ENCODE measurements around the gene LAIR1.

LAIR1 gene

DNA sequence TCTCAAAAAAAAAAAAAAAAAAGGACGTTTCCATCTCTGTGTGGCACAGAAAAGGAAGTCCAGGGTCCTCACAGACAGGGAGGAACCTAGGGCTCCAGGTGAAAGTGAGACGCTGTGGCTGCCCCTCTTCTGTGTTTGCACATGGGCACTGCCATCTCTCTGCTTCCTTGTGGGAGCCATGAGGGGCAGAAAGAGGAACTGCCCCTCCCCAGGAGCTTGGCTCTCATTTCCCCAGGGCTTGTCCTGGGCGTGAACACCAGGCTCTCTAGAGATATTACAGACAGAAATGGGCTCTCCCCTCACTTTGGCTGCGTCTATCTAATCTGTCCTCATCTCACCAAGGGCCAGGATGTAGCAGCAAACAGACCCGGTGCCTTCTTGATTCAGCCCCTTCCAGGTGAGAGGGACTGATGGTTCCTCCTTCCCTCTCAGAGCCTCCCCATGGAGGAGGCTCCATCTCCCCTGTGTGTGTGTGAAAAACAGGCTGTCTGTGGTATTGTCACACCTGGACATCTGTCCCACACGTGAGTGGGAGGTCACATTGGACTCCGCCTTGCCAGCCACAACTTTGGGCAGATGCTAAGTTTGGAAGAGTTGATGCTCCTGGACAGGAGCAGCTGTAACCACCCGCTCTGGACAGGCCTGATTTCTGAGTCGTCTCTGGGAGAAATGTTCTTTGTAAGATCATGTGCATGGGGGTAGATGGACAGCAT lies 24.9 kb downstream of the LAIR1 start:
- Histone ChIP-seq H3K4me3 (ENCODE audit: insufficient read length, low read depth) (no peak overlapping the region), H3K9ac (ENCODE audit: insufficient read length, low read depth) (no peak overlapping the region), H3K36me3 (ENCODE audit: insufficient read depth, insufficient read length, low read length) (no peaks in the 10 kb centered on the region), H3K9me3 (ENCODE audit: insufficient read depth, low read length) (no peaks in the 10 kb centered on the region), H3K27me3 (ENCODE audit: insufficient read depth, insufficient read length) (no peaks in the 10 kb centered on the region), H3K4me1 (ENCODE audit: insufficient read depth, insufficient read length) (no peaks in the 10 kb centered on the region)
- DNase-seq (ENCODE audit: low read depth, low spot score): no peak
- no peak for TF ChIP-seq ZNF274 (IDR thresholded peaks at IDR 0.05; ENCODE audit: low read depth, low read length)
- TF ChIP-seq YY1 (IDR thresholded peaks at IDR 0.05; ENCODE audit: insufficient read depth, insufficient read length): no peak
- TF ChIP-seq SUZ12 (IDR thresholded peaks at IDR 0.05; ENCODE audit: extremely low read depth, insufficient read depth, insufficient read length): no peak

DNA sequence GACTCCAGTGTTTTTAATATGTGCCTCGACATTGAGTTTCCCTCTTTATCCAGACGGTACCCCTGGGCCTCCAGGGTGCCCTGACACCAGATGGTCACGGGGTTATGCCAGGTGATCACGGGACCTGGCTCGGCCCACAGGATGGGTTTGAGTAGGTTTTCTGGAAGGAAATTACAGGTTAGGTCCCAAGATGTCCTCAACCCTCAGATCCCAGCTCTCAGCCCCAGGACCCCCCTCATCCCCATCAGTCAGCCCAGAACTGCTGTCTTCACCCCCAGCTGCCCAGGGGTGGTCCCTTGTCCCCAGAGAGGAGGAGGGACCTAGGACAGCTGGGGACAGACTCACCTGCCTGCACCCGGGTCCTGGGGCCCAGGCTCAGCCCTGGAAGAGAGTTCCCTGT lies 26.2 kb downstream of the LAIR1 start:
- no peaks in the 10 kb centered on the region for H3K27me3 ChIP-seq (ENCODE audit: insufficient read depth, insufficient read length)
- no peak overlapping the region for H3K9ac ChIP-seq (ENCODE audit: insufficient read length, low read depth)
- DNase-seq (ENCODE audit: low read depth, low spot score): no peak
- TF ChIP-seq YY1 (IDR thresholded peaks at IDR 0.05; ENCODE audit: insufficient read depth, insufficient read length) (no peak), ZNF274 (IDR thresholded peaks at IDR 0.05; ENCODE audit: low read depth, low read length) (no peak), SUZ12 (IDR thresholded peaks at IDR 0.05; ENCODE audit: extremely low read depth, insufficient read depth, insufficient read length) (no peak)
- no peaks in the 10 kb centered on the region for H3K36me3 ChIP-seq (ENCODE audit: insufficient read depth, insufficient read length, low read length)
- H3K9me3 ChIP-seq (ENCODE audit: insufficient read depth, low read length): no peaks in the 10 kb centered on the region
- H3K4me1 ChIP-seq (ENCODE audit: insufficient read depth, insufficient read length): no peaks in the 10 kb centered on the region
- no peak overlapping the region for H3K4me3 ChIP-seq (ENCODE audit: insufficient read length, low read depth)

DNA sequence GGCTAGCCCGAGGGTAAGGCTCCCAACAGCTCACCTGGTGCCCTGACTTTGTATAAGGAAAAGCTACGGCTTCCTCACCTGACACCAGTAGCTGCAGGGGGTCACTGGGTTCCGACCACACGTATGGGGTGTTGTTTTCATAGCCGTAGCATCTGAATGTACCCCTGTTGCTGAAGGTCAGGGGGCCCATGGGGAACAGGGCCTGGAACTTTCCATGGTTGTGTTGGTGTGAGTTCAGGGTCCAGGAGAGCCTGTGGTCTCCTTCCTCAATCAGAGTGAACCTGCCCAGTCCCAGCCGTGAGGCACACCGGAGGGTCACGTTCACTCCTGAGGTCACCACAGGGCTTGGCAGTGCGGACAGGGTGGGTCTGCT lies 26.9 kb downstream of the LAIR1 start:
- no peaks in the 10 kb centered on the region for H3K27me3 ChIP-seq (ENCODE audit: insufficient read depth, insufficient read length)

DNA sequence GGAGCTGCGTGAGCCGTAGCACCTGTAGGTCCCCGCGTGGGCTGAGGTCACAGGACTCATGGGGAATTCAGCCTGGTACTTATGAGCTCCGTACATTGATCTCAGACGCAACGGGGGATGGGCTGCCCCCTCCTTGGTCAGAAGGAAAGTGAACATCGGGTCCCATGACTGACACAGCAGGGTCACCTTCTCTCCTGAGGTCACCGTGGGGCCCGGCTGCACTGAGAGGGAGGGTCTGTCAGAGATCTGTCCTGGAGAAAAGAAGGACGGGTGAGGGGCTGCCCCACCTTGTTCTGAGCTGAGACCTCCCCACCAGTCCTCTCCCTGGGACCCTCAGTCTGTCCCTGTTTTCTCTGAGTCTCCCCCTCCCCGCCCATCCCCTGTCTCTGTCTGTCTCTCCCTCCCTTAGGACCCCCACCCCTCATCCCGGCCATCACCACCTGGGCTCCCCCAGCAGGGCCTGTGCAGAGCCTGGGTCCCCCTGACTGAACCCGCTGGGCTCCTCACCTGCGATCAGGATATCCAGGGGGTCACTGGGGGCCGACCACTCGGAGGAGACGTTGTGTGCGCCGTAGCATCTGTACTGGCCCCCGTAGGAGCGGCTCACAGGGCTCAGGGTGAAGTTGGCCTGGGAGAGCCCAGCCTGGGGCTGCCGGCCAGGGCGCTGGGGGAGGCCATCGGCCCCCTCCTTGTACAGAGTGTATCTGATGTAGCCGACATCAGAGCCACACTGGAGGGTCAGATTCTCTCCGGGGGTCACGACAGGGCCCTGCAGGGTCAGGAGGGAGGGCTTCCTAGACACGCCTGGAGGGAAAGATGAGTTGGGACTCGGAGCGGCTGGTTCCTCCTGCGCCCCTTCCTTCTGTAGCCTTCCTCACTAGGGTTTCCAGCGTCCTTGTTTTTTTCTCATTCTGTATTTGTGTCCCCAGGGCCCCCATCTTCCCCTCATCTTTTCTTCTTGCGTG lies 27.6 kb downstream of the LAIR1 start:
- H3K9me3 ChIP-seq (ENCODE audit: insufficient read depth, low read length): no peaks in the 10 kb centered on the region
- no peaks in the 10 kb centered on the region for H3K4me1 ChIP-seq (ENCODE audit: insufficient read depth, insufficient read length)
- H3K27me3 ChIP-seq (ENCODE audit: insufficient read depth, insufficient read length): no peaks in the 10 kb centered on the region
- TF ChIP-seq SUZ12 (IDR thresholded peaks at IDR 0.05; ENCODE audit: extremely low read depth, insufficient read depth, insufficient read length) (no peak), ZNF274 (IDR thresholded peaks at IDR 0.05; ENCODE audit: low read depth, low read length) (no peak), YY1 (IDR thresholded peaks at IDR 0.05; ENCODE audit: insufficient read depth, insufficient read length) (no peak)
- H3K36me3 ChIP-seq (ENCODE audit: insufficient read depth, insufficient read length, low read length): no peaks in the 10 kb centered on the region
- H3K9ac ChIP-seq (ENCODE audit: insufficient read length, low read depth): no peak overlapping the region
- no peak overlapping the region for H3K4me3 ChIP-seq (ENCODE audit: insufficient read length, low read depth)
- DNase-seq (ENCODE audit: low read depth, low spot score): no peak

More for the DNA sequence above, 26.9 kb downstream of the LAIR1 start:
- no peaks in the 10 kb centered on the region for H3K9me3 ChIP-seq (ENCODE audit: insufficient read depth, low read length)
- H3K9ac ChIP-seq (ENCODE audit: insufficient read length, low read depth): no peak overlapping the region
- no peak overlapping the region for H3K4me3 ChIP-seq (ENCODE audit: insufficient read length, low read depth)
- no peaks in the 10 kb centered on the region for H3K4me1 ChIP-seq (ENCODE audit: insufficient read depth, insufficient read length)
- no peak for DNase-seq (ENCODE audit: low read depth, low spot score)
- H3K36me3 ChIP-seq (ENCODE audit: insufficient read depth, insufficient read length, low read length): no peaks in the 10 kb centered on the region
- no peak for TF ChIP-seq SUZ12 (IDR thresholded peaks at IDR 0.05; ENCODE audit: extremely low read depth, insufficient read depth, insufficient read length)
- no peak for TF ChIP-seq YY1 (IDR thresholded peaks at IDR 0.05; ENCODE audit: insufficient read depth, insufficient read length)
- TF ChIP-seq ZNF274 (IDR thresholded peaks at IDR 0.05; ENCODE audit: low read depth, low read length): no peak

DNA sequence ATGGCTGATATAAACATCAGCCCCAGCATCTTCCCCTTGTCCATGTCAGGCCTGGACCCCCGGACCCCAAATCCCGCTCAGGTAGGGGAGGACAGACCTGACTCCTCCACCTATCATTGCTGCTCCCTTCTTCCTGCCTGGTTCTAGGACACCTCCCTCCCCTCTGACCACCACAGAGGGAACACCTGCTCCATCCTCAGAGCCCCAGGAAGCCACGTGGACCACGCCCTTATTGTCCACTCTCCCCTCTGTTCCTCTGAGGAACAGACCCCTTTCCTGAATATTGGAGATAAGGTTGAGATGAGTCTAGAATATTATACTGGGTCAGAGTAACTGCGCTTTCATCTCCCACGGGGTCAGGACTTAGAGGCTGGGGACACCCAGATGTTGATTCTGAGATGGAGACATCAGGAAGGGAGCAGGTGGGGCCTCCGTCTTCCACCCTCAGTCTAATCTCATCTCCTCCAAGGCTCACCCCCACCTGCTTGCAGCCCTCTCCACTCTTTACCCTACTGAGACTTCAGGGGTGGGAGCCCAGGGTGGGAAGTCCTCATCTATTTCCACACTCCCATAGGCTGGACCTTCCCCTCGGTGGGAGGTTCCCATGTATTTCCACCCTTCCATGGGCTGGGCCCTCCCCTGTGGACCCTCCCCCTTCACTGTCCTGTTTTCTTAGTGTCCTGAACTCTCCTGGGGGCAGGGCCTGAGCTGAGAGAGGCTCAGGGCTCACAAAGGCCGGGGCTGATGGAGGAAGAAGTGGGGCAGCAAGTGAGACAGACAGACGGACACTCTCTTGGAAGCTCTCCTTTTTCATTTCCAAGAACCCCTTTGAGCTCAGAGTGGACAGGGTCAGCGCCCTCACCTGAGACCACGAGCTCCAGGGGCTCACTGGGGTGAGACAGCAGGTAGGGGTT lies 28.5 kb downstream of the LAIR1 start:
- no peak overlapping the region for H3K9ac ChIP-seq (ENCODE audit: insufficient read length, low read depth)
- H3K4me3 ChIP-seq (ENCODE audit: insufficient read length, low read depth): no peak overlapping the region
- H3K9me3 ChIP-seq (ENCODE audit: insufficient read depth, low read length): no peaks in the 10 kb centered on the region
- H3K36me3 ChIP-seq (ENCODE audit: insufficient read depth, insufficient read length, low read length): no peaks in the 10 kb centered on the region
- TF ChIP-seq YY1 (IDR thresholded peaks at IDR 0.05; ENCODE audit: insufficient read depth, insufficient read length) (no peak), SUZ12 (IDR thresholded peaks at IDR 0.05; ENCODE audit: extremely low read depth, insufficient read depth, insufficient read length) (no peak), ZNF274 (IDR thresholded peaks at IDR 0.05; ENCODE audit: low read depth, low read length) (no peak)
- no peaks in the 10 kb centered on the region for H3K4me1 ChIP-seq (ENCODE audit: insufficient read depth, insufficient read length)
- no peak for DNase-seq (ENCODE audit: low read depth, low spot score)
- no peaks in the 10 kb centered on the region for H3K27me3 ChIP-seq (ENCODE audit: insufficient read depth, insufficient read length)

DNA sequence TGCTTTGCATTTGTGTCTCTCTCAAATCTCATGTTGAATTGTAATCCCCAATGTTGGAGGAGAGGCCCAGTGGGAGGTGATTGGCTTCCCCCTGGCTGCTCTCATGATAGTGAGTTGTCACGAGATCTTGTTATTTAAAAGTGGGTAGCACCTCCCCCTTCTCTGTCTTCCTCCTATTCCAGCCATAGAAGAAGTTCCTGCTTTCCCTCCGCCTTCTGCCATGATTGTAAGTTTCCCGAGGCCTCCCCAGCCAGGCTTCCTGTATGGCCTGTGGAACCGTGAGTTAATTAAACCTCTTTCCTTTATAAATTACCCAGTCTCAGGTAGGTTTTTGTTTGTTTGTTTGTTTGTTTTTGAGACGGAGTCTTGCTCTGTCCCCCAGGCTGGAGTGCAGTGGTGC lies 29.6 kb downstream of the LAIR1 start:
- no peaks in the 10 kb centered on the region for H3K27me3 ChIP-seq (ENCODE audit: insufficient read depth, insufficient read length)
- H3K4me3 ChIP-seq (ENCODE audit: insufficient read length, low read depth): no peak overlapping the region
- H3K9me3 ChIP-seq (ENCODE audit: insufficient read depth, low read length): no peaks in the 10 kb centered on the region
- H3K9ac ChIP-seq (ENCODE audit: insufficient read length, low read depth): no peak overlapping the region
- H3K36me3 ChIP-seq (ENCODE audit: insufficient read depth, insufficient read length, low read length): no peaks in the 10 kb centered on the region
- no peaks in the 10 kb centered on the region for H3K4me1 ChIP-seq (ENCODE audit: insufficient read depth, insufficient read length)
- DNase-seq (ENCODE audit: low read depth, low spot score): no peak
- TF ChIP-seq YY1 (IDR thresholded peaks at IDR 0.05; ENCODE audit: insufficient read depth, insufficient read length) (no peak), SUZ12 (IDR thresholded peaks at IDR 0.05; ENCODE audit: extremely low read depth, insufficient read depth, insufficient read length) (no peak)

Measured in NT2/D1 (cell line).